K562 (cell line): ENCODE measurements around the gene ZBTB42. TPM values are rescaled to one million over a fixed set of nuclear protein-coding genes. Genes with fewer than 3 reads are reported as not detected.

Source experiments
- ATAC-seq: fragments of 200-7000 bp; cut with Tn5 transposase; 3 replicates; pipeline ENCODE4 v1.9.1; 2020; ENCODE audit warnings: moderate library complexity
- BruUV-seq: library from RNA; stranded (reverse); fragments of 400-500 nt; replicated peaks from 2 replicates; lab custom pipeline; 2021; lab: Mats Ljungman, UMichigan
- CTCF ChIA-PET: fragments of 300-600 bp; formaldehyde crosslinking; extraction: SDS; loops from one replicate; lab custom pipeline; 2021; ENCODE audit warnings: low intra/inter-chr PET ratio; lab: Yijun Ruan, JAX
- POLR2A ChIA-PET: fragments of 300-600, 350-650 bp; sonication (Branson Sonifier 250); formaldehyde crosslinking; extraction: SDS; loops from one replicate; lab custom pipeline; 2021; ENCODE audit warnings: antibody characterized with exemption, inconsistent platforms; lab: Yijun Ruan, JAX
- DNase-seq, 4 experiments: peaks; one replicate each; pipeline versions ENCODE4 v3.0.0 to v3.0.0-alpha.2; 2011 to 2018; ENCODE audit warnings: low spot score in 3 of 4, mixed read lengths in 3 of 4; ENCODE audit errors: extremely low read depth in 1 of 4
- FAIRE-seq: peaks from 2 replicates; lab custom pipeline; 2011; peaks lifted over from hg19 to GRCh38; lab: Jason Lieb, UNC
- H2AFZ ChIP-seq: 2 replicates; pipeline ENCODE4 v1.6.0; 2011; ENCODE audit warnings: low read depth, low read length, control low read depth, inconsistent platforms
- H3K27ac ChIP-seq: fragments of 200-600 bp; 3 replicates; pipeline ENCODE4 v1.8.0; 2011; ENCODE audit warnings: low read depth, mild to moderate bottlenecking, control low read depth, inconsistent platforms, low read length, moderate library complexity, mixed read lengths; ENCODE audit errors: extremely low read depth
- H3K27me3 ChIP-seq, 2 experiments: fragments of 300-600 bp in 1 of 2; 2 replicates in 1 of 2; 3 replicates in 1 of 2; pipeline versions ENCODE4 v1.6.0 to v1.8.0; 2011; ENCODE audit warnings: inconsistent platforms in 2 of 2, low read length in 2 of 2, mild to moderate bottlenecking in 1 of 2, mixed read lengths in 1 of 2, moderate library complexity in 1 of 2; ENCODE audit not compliant: control insufficient read depth in 2 of 2, insufficient read depth in 2 of 2
- H3K36me3 ChIP-seq: fragments of 300-600 bp; 3 replicates; pipeline ENCODE4 v1.8.0; 2011; ENCODE audit warnings: mild to moderate bottlenecking, low read length, inconsistent platforms; ENCODE audit not compliant: control insufficient read depth, insufficient read depth
- H3K4me1 ChIP-seq, 2 experiments: fragments of 200-600 bp in 1 of 2; replicated peaks in 1 of 2; 2 replicates in 1 of 2; 3 replicates in 1 of 2; pipeline versions ENCODE4 v1.5.1 to v1.8.0; 2011; ENCODE audit warnings: inconsistent platforms in 2 of 2, low read length in 2 of 2, mild to moderate bottlenecking in 1 of 2, mixed read lengths in 1 of 2, moderate library complexity in 1 of 2; ENCODE audit not compliant: control insufficient read depth in 2 of 2, insufficient read depth in 2 of 2
- H3K4me2 ChIP-seq: 2 replicates; pipeline ENCODE4 v1.6.1; 2011; ENCODE audit warnings: low read length, control low read depth, inconsistent platforms, mixed read lengths; ENCODE audit not compliant: insufficient read depth
- H3K4me3 ChIP-seq: fragments of 200-600 bp; sonication (generic), shearing (Covaris generic); 2 replicates; pipeline ENCODE4 v1.5.1; 2016; ENCODE audit warnings: control low read depth, inconsistent platforms
- H3K79me2 ChIP-seq: fragments of 200-600 bp; 3 replicates; pipeline ENCODE4 v1.8.0; 2011; ENCODE audit warnings: low read length, inconsistent platforms; ENCODE audit not compliant: control insufficient read depth, insufficient read depth
- H3K9ac ChIP-seq, 2 experiments: 2 replicates each; pipeline versions ENCODE4 v1.6.0 to v1.6.1; 2011; ENCODE audit warnings: low read depth in 2 of 2, low read length in 2 of 2, control low read depth in 1 of 2, inconsistent platforms in 1 of 2, mild to moderate bottlenecking in 1 of 2, mixed read lengths in 1 of 2; ENCODE audit not compliant: insufficient read depth in 1 of 2
- H3K9me1 ChIP-seq: one replicate; pipeline ENCODE4 v1.6.0; 2011; ENCODE audit warnings: inconsistent platforms, mild to moderate bottlenecking, low read length, moderate library complexity; ENCODE audit not compliant: control insufficient read depth, insufficient read depth
- H3K9me3 ChIP-seq: replicated peaks from 2 replicates; pipeline ENCODE4 v1.5.1; 2011; ENCODE audit warnings: low read depth, low read length, inconsistent platforms; ENCODE audit not compliant: control insufficient read depth, insufficient read depth
- H4K20me1 ChIP-seq: replicated peaks from 2 replicates; pipeline ENCODE4 v1.6.1; 2011; ENCODE audit warnings: low read length, inconsistent platforms, mixed read lengths; ENCODE audit not compliant: control insufficient read depth, insufficient read depth
- ARID1B ChIP-seq: fragments of 450-650 bp; IDR thresholded peaks from 2 replicates; pipeline ENCODE4 v1.6.1; 2016; ENCODE audit warnings: antibody characterized with exemption, mild to moderate bottlenecking, inconsistent platforms
- ASH1L ChIP-seq: fragments of 450-650 bp; IDR thresholded peaks from 2 replicates; pipeline ENCODE4 v1.6.1; 2018; ENCODE audit warnings: borderline replicate concordance, mild to moderate bottlenecking, low read depth; ENCODE audit not compliant: partially characterized antibody
- BACH1 ChIP-seq: fragments of 200-800 bp; sonication (Bioruptor generic); IDR thresholded peaks from 2 replicates; pipeline ENCODE4 v1.6.1; 2016; ENCODE audit warnings: missing genetic modification characterization, missing compliant biosample characterization
- GATA2 ChIP-seq: sonication (generic); formaldehyde crosslinking; IDR thresholded peaks from 2 replicates; pipeline ENCODE4 v1.4.0; 2020; ENCODE audit warnings: mild to moderate bottlenecking, missing genetic modification reagents
- HNRNPK ChIP-seq: fragments of 200-400 bp; formaldehyde crosslinking; IDR thresholded peaks from one replicate; pipeline ENCODE4 v1.6.1; 2018; ENCODE audit warnings: mild to moderate bottlenecking, low read depth, low read length; ENCODE audit not compliant: poor library complexity, severe bottlenecking
- KDM4B ChIP-seq, 2 experiments: fragments of 450-650 bp in 1 of 2; sonication (generic) in 1 of 2; IDR thresholded peaks; 2 replicates each; pipeline ENCODE4 v1.6.1; 2016 to 2017; ENCODE audit warnings: borderline replicate concordance in 2 of 2, antibody characterized with exemption in 1 of 2, low read depth in 1 of 2, mild to moderate bottlenecking in 1 of 2
- MEF2A ChIP-seq: IDR thresholded peaks from 2 replicates; pipeline ENCODE4 v1.6.1; 2011; ENCODE audit warnings: low read depth, mild to moderate bottlenecking, low read length, moderate library complexity; ENCODE audit not compliant: control insufficient read depth
- OTX1 ChIP-seq: fragments of 450-650 bp; formaldehyde crosslinking; IDR thresholded peaks from 2 replicates; pipeline ENCODE4 v1.4.0; 2022; ENCODE audit warnings: mild to moderate bottlenecking
- POLR2G ChIP-seq: fragments of 200-400 bp; formaldehyde crosslinking; IDR thresholded peaks from 2 replicates; pipeline ENCODE4 v1.6.1; 2017; ENCODE audit warnings: low read depth, mild to moderate bottlenecking, antibody characterized with exemption, low read length, moderate library complexity
- SRSF3 ChIP-seq: fragments of 200-400 bp; formaldehyde crosslinking; IDR thresholded peaks from 2 replicates; pipeline ENCODE4 v1.6.1; 2016; ENCODE audit warnings: mild to moderate bottlenecking, low read length, moderate library complexity; ENCODE audit not compliant: insufficient read depth
- ZNF124 ChIP-seq: sonication (generic); formaldehyde crosslinking; IDR thresholded peaks from 2 replicates; pipeline ENCODE4 v1.8.1; 2022; ENCODE audit warnings: missing genetic modification reagents
- ZNF224 ChIP-seq: sonication (generic); formaldehyde crosslinking; IDR thresholded peaks from 2 replicates; pipeline ENCODE4 v1.8.0; 2022; ENCODE audit warnings: mild to moderate bottlenecking, missing genetic modification reagents
- ZNF347 ChIP-seq: fragments of 450-650 bp; formaldehyde crosslinking; IDR thresholded peaks from 2 replicates; pipeline ENCODE4 v1.4.0; 2020; ENCODE audit warnings: low read depth, mild to moderate bottlenecking, moderate library complexity
- WGBS: fragments of 100-300 bp; shearing (Covaris generic); methylation state at CpG from one replicate; pipeline ENCODE4 v1.1.6; 2016; ENCODE audit warnings: low coverage, mixed read lengths; ENCODE audit not compliant: insufficient coverage; ENCODE audit errors: missing lambda C conversion rate; 5-methylcytosine and 5-hydroxymethylcytosine counted together
- in situ Hi-C: fragments of 300-500 bp; cut with MboI; formaldehyde crosslinking; loops from 4 replicates; pipeline ENCODE4 v1.15.0; 2018; ENCODE audit warnings: inconsistent platforms, mixed read lengths
- intact Hi-C: fragments of 100-400 bp; cut with micrococcal nuclease; formaldehyde crosslinking; loops from 2 replicates; pipeline ENCODE4 v1.14.2; 2022
- polyA plus RNA-seq, 8 experiments: library from polyadenylated mRNA; depleted of rRNA in 4 of 8; stranded (reverse) in 5 of 8; unstranded in 3 of 8; fragments of >200 nt; fragmentation: Nextera tagmentation in 2 of 8; fragmentation: Illumina TruSeq in 1 of 8; extraction: Ambion mirVana in 2 of 8; extraction: Trizol in 1 of 8; gene quantifications; 2 replicates each; pipeline versions ENCODE4 v1.2.1 to v1.2.3, GENCODE V29; 2011 to 2014; ENCODE audit warnings: inconsistent platforms in 1 of 8, missing spikeins in 1 of 8
- total RNA-seq, 7 experiments: library from RNA; depleted of rRNA in 6 of 7; stranded (reverse); fragments of >200 nt in 6 of 7; fragmentation: Illumina TruSeq in 2 of 7; extraction: Trizol in 2 of 7; gene quantifications; 2 replicates each; pipeline versions ENCODE4 v1.2.1 to v1.2.3, GENCODE V29; 2011 to 2021; ENCODE audit warnings: low replicate concordance in 1 of 7
- TF ChIP-seq, protein P1 (sequence below): fragments of 250-450 bp; sonication (Bioruptor Pico); IDR thresholded peaks from 2 replicates; pipeline ENCODE4 v1.5.0; 2022; ENCODE audit warnings: mild to moderate bottlenecking
- TF ChIP-seq, protein P2 (sequence below), 2 experiments: fragments of 450-650 bp in 1 of 2; IDR thresholded peaks; 2 replicates each; pipeline ENCODE4 v1.6.1; 2011 to 2017; ENCODE audit warnings: low read depth in 2 of 2, antibody characterized with exemption in 1 of 2, borderline replicate concordance in 1 of 2, low read length in 1 of 2, mild to moderate bottlenecking in 1 of 2, mixed read lengths in 1 of 2; ENCODE audit not compliant: control insufficient read depth in 1 of 2

The ZBTB42 gene
- total and polyA plus RNA-seq, 9 of the 15 experiments (the other 6 are each of a cell fraction or from before 2014, with no cell fraction given): 0.03 to 8.5 (median 2.4) TPM

DNA sequence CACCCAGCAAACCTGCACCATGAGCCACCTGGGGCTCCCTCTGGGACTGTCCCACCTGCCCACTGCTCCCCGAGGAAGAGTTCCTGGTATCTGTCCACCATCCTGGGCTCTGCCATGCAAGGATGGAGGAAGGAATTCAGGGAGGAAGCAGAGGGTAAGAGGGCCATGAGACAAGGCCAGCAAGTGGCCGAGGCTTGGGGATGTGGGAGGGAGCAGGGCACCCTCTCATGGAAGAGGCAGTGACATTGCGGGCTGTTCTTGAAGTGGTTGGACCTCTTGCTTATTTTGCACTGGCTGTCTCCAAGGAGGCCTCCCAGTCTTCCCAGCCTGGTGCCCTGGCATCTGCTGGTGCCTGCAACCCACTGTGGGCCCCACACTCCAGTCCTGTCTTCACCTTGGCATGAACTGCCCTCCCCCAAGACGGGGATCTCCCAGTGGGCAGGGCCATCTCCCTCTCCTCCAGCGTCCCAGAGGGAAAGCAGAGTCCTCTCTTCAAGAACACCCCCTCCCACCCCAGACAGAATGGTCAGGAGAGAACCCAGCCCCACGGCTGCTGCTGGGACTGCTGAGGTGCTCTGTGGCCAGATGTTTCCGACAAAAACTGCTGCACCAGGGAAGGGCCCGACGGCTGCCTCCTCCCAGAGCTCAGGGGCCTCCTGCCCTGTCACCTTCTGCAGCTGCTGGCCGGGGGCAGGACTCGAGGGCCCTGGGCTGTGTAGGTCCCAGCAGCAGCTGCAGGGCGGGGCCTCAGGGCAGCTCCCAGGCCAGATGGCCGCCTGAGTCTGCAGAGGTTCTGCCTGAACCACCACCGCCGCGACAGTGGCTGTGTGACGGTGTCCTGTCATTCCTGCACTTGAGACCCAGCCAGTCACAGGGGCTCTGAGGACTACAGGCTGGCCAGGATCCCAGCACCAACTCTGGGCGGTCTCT lies 3.5 kb upstream of the ZBTB42 start:
- Histone ChIP-seq H3K27me3 (no peaks in the 10 kb centered on the region), H3K4me1 (peaks cover 52 to 92% of the 10 kb centered on the region in 2 experiments), H3K9ac (peak overlapping the region; percentile 35 to 91; a peak in 3 of 4 replicates), H3K36me3 (peaks cover 16% of the 10 kb centered on the region; the same call in 1 of the 3 replicates), H3K4me2 (peak overlapping the region; percentile 82), H3K79me2 (peaks cover 45% of the 10 kb centered on the region), H4K20me1 (peaks cover 12% of the 10 kb centered on the region; the same call in 1 of the 2 replicates), H3K4me3 (no peak overlapping the region), H3K27ac (peak overlapping the region; percentile 51), H3K9me1 (no peaks in the 10 kb centered on the region), H2AFZ (peak overlapping the region; percentile 80), H3K9me3 (no peaks in the 10 kb centered on the region)
- FAIRE-seq: peak; percentile 55
- in situ Hi-C loops (no loop called here), intact Hi-C loops (loop anchor here (2.0 kb wide), 1 partner anchor 29 kb away; no protein-coding TSS in a partner anchor)
- 10% methylated on average over 8 of the region's 18 CpGs for WGBS
- ChIA-PET POLR2A (interaction anchor here (0.7 to 1.1 kb wide), 3 partner anchors 43 to 478 kb away, joined by 3 to 4 read pairs (median 4); no protein-coding TSS in a partner anchor), CTCF (no interaction called here)
- ATAC-seq: peak; percentile 51
- no TSS peak for BruUV-seq
- DNase-seq: peak in 2 of 4 experiments; percentile 58 to 73
- TF ChIP-seq BACH1 (no peak), ASH1L (no peak), POLR2G (peak; percentile 31; the same call in 1 of the 2 replicates), ZNF347 (no peak), SRSF3 (no peak), GATA2 (no peak), ARID1B (no peak), OTX1 (no peak), KDM4B (IDR thresholded peaks at IDR 0.05; ENCODE audit: borderline replicate concordance in 2 of 2, low read depth in 1 of 2) (no peak), HNRNPK (no peak), MEF2A (no peak), ZNF224 (CRISPR knock-in tag) (no peak), ZNF124 (no peak)
- TF ChIP-seq, protein P1, sequence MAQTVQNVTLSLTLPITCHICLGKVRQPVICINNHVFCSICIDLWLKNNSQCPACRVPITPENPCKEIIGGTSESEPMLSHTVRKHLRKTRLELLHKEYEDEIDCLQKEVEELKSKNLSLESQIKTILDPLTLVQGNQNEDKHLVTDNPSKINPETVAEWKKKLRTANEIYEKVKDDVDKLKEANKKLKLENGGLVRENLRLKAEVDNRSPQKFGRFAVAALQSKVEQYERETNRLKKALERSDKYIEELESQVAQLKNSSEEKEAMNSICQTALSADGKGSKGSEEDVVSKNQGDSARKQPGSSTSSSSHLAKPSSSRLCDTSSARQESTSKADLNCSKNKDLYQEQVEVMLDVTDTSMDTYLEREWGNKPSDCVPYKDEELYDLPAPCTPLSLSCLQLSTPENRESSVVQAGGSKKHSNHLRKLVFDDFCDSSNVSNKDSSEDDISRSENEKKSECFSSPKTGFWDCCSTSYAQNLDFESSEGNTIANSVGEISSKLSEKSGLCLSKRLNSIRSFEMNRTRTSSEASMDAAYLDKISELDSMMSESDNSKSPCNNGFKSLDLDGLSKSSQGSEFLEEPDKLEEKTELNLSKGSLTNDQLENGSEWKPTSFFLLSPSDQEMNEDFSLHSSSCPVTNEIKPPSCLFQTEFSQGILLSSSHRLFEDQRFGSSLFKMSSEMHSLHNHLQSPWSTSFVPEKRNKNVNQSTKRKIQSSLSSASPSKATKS (CRISPR knock-in tag): no peak
- TF ChIP-seq, protein P2, sequence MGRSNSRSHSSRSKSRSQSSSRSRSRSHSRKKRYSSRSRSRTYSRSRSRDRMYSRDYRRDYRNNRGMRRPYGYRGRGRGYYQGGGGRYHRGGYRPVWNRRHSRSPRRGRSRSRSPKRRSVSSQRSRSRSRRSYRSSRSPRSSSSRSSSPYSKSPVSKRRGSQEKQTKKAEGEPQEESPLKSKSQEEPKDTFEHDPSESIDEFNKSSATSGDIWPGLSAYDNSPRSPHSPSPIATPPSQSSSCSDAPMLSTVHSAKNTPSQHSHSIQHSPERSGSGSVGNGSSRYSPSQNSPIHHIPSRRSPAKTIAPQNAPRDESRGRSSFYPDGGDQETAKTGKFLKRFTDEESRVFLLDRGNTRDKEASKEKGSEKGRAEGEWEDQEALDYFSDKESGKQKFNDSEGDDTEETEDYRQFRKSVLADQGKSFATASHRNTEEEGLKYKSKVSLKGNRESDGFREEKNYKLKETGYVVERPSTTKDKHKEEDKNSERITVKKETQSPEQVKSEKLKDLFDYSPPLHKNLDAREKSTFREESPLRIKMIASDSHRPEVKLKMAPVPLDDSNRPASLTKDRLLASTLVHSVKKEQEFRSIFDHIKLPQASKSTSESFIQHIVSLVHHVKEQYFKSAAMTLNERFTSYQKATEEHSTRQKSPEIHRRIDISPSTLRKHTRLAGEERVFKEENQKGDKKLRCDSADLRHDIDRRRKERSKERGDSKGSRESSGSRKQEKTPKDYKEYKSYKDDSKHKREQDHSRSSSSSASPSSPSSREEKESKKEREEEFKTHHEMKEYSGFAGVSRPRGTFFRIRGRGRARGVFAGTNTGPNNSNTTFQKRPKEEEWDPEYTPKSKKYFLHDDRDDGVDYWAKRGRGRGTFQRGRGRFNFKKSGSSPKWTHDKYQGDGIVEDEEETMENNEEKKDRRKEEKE (IDR thresholded peaks at IDR 0.05; ENCODE audit: borderline replicate concordance in 1 of 2, control insufficient read depth in 1 of 2, low read depth in 2 of 2, low read length in 1 of 2): no peak
